ENCODE measurements around the gene ANKHD1.
"Not testable (repeated sequence)": the region's sequence is repeated elsewhere in the genome, so short reads cannot be mapped to it uniquely, and the experiment has no call there.

Gene ANKHD1

GRCh38 chr5:140432916-140433315 is 31.3 kb downstream of the ANKHD1 start:
- no peaks in the 10 kb centered on the region for H3K4me1 ChIP-seq (ENCODE audit: low read length)
- no peaks in the 10 kb centered on the region for H3K36me3 ChIP-seq (replicated peaks; ENCODE audit: low read depth, low read length)
- H3K27ac ChIP-seq (ENCODE audit: low read length) = no peak overlapping the region
- no peak overlapping the region for H2AFZ ChIP-seq (ENCODE audit: low read depth, low read length)
- H4K20me1 ChIP-seq (ENCODE audit: insufficient read depth, low read length) = peaks cover 34% of the 10 kb centered on the region
- H3K4me2 ChIP-seq (ENCODE audit: low read length) = no peak overlapping the region
- H3K79me2 ChIP-seq (ENCODE audit: low read length) = peaks cover 73% of the 10 kb centered on the region
- no peak overlapping the region for H3K9ac ChIP-seq (ENCODE audit: low read length)
- no peak overlapping the region for H3K4me3 ChIP-seq (ENCODE audit: low read length)
- TF ChIP-seq EZH2phosphoT487 (IDR thresholded peaks at IDR 0.05; ENCODE audit: low read depth) = no peak
- TF ChIP-seq CTCF (IDR thresholded peaks at IDR 0.05; ENCODE audit: low read depth, low read length) = no peak
- H3K27me3 ChIP-seq (ENCODE audit: low read depth, low read length) = no peaks in the 10 kb centered on the region
- no peaks in the 10 kb centered on the region for H3K9me3 ChIP-seq (ENCODE audit: insufficient read depth, low read length)

GRCh38 chr5:140457368-140457767 is 55.7 kb downstream of the ANKHD1 start:
- H3K9ac ChIP-seq (ENCODE audit: low read length); H3K27ac ChIP-seq (ENCODE audit: low read length); H3K4me2 ChIP-seq (ENCODE audit: low read length); H3K4me1 ChIP-seq (ENCODE audit: low read length); H4K20me1 ChIP-seq (ENCODE audit: insufficient read depth, low read length); H2AFZ ChIP-seq (ENCODE audit: low read depth, low read length); H3K27me3 ChIP-seq (ENCODE audit: low read depth, low read length); H3K9me3 ChIP-seq (ENCODE audit: insufficient read depth, low read length); H3K36me3 ChIP-seq (replicated peaks; ENCODE audit: low read depth, low read length); H3K4me3 ChIP-seq (ENCODE audit: low read length); H3K79me2 ChIP-seq (ENCODE audit: low read length): not testable (repeated sequence)

- no peak overlapping the region for H3K27ac ChIP-seq (ENCODE audit: low read length)
- no peak overlapping the region for H3K9ac ChIP-seq (ENCODE audit: low read length)
- no peaks in the 10 kb centered on the region for H3K79me2 ChIP-seq (ENCODE audit: low read length)
- no peak overlapping the region for H2AFZ ChIP-seq (ENCODE audit: low read depth, low read length)
- H3K36me3 ChIP-seq (replicated peaks; ENCODE audit: low read depth, low read length) = peaks cover 3% of the 10 kb centered on the region
- H3K4me3 ChIP-seq (ENCODE audit: low read length) = no peak overlapping the region
- TF ChIP-seq EZH2phosphoT487 (IDR thresholded peaks at IDR 0.05; ENCODE audit: low read depth) (no peak), CTCF (IDR thresholded peaks at IDR 0.05; ENCODE audit: low read depth, low read length) (no peak)
- H3K27me3 ChIP-seq (ENCODE audit: low read depth, low read length) = no peaks in the 10 kb centered on the region
- H3K4me1 ChIP-seq (ENCODE audit: low read length) = no peaks in the 10 kb centered on the region
- no peaks in the 10 kb centered on the region for H3K9me3 ChIP-seq (ENCODE audit: insufficient read depth, low read length)
- H3K4me2 ChIP-seq (ENCODE audit: low read length) = no peak overlapping the region
- H4K20me1 ChIP-seq (ENCODE audit: insufficient read depth, low read length) = no peaks in the 10 kb centered on the region
Measured at GRCh38 chr5:140466981-140467742, 65.5 kb downstream of the ANKHD1 start.

GRCh38 chr5:140468188-140468587 is 66.6 kb downstream of the ANKHD1 start:
- Histone ChIP-seq H3K36me3 (replicated peaks; ENCODE audit: low read depth, low read length) (peaks cover 3% of the 10 kb centered on the region), H4K20me1 (ENCODE audit: insufficient read depth, low read length) (no peaks in the 10 kb centered on the region), H3K4me2 (ENCODE audit: low read length) (no peak overlapping the region), H2AFZ (ENCODE audit: low read depth, low read length) (no peak overlapping the region), H3K9me3 (ENCODE audit: insufficient read depth, low read length) (no peaks in the 10 kb centered on the region), H3K4me3 (ENCODE audit: low read length) (no peak overlapping the region), H3K9ac (ENCODE audit: low read length) (no peak overlapping the region), H3K27ac (ENCODE audit: low read length) (no peak overlapping the region), H3K27me3 (ENCODE audit: low read depth, low read length) (no peaks in the 10 kb centered on the region), H3K4me1 (ENCODE audit: low read length) (no peaks in the 10 kb centered on the region), H3K79me2 (ENCODE audit: low read length) (no peaks in the 10 kb centered on the region)
- TF ChIP-seq CTCF (IDR thresholded peaks at IDR 0.05; ENCODE audit: low read depth, low read length) = no peak
- no peak for TF ChIP-seq EZH2phosphoT487 (IDR thresholded peaks at IDR 0.05; ENCODE audit: low read depth)
